Measurements from ENCODE around the gene CCDC116.
A peak's percentile ranks its signal among the peaks of the same experiment; 100 is the strongest.
"Not testable (repeated sequence)": the region's sequence is repeated elsewhere in the genome, so short reads cannot be mapped to it uniquely, and the experiment has no call there.

The CCDC116 gene

GRCh38 chr22:21652547-21653545 is 20.3 kb downstream of the CCDC116 start:
- DNase-seq, result no peak

- no peak for DNase-seq
These were observed 24.4 kb downstream of the CCDC116 start for GRCh38 chr22:21657020-21657359.

- peak; percentile 90 for DNase-seq
These were observed 24.9 kb downstream of the CCDC116 start for GRCh38 chr22:21657360-21658032.

GRCh38 chr22:21659864-21660525 is 27.4 kb downstream of the CCDC116 start:
- no peak for DNase-seq

- no peak for DNase-seq
These were observed 28.3 kb downstream of the CCDC116 start for GRCh38 chr22:21660904-21661303.

GRCh38 chr22:21661991-21662390 is 29.4 kb downstream of the CCDC116 start:
- no peak for DNase-seq

- no peak for DNase-seq
These were observed 31.2 kb downstream of the CCDC116 start for GRCh38 chr22:21663738-21664137.

GRCh38 chr22:21665047-21665851 is 32.7 kb downstream of the CCDC116 start:
- DNase-seq, result no peak

GRCh38 chr22:21666786-21667185 is 34.2 kb downstream of the CCDC116 start:
- DNase-seq, result no peak

- DNase-seq, result no peak
These were observed 36.5 kb downstream of the CCDC116 start for GRCh38 chr22:21669026-21669425.

GRCh38 chr22:21672107-21672629 is 39.6 kb downstream of the CCDC116 start:
- DNase-seq, result no peak

- no peak for DNase-seq
These were observed 41.2 kb downstream of the CCDC116 start for GRCh38 chr22:21673534-21674321.

GRCh38 chr22:21674638-21675245 is 42.2 kb downstream of the CCDC116 start:
- no peak for DNase-seq

GRCh38 chr22:21677606-21678443 is 45.3 kb downstream of the CCDC116 start:
- DNase-seq, result no peak

GRCh38 chr22:21678842-21679241 is 46.3 kb downstream of the CCDC116 start:
- DNase-seq, result not testable (repeated sequence)

- no peak for DNase-seq
These were observed 46.8 kb downstream of the CCDC116 start for GRCh38 chr22:21679383-21679782.

- no peak for DNase-seq
These were observed 48.4 kb downstream of the CCDC116 start for GRCh38 chr22:21680830-21681565.

- DNase-seq, result no peak
These were observed 49.2 kb downstream of the CCDC116 start for GRCh38 chr22:21681566-21682370.
